NB4 (cell line): ENCODE measurements around the gene PEX11B.

Experiments used
- POLR2A ChIP-seq: IDR thresholded peaks from 2 replicates; pipeline ENCODE4 v1.6.1; 2011; ENCODE audit warnings: mild to moderate bottlenecking; ENCODE audit not compliant: insufficient read length; ENCODE audit errors: extremely low read depth
- TF ChIP-seq, protein P1 (sequence below): IDR thresholded peaks from one replicate; pipeline ENCODE4 v1.5.1; 2012; ENCODE audit warnings: low read depth, low read length

DNA sequence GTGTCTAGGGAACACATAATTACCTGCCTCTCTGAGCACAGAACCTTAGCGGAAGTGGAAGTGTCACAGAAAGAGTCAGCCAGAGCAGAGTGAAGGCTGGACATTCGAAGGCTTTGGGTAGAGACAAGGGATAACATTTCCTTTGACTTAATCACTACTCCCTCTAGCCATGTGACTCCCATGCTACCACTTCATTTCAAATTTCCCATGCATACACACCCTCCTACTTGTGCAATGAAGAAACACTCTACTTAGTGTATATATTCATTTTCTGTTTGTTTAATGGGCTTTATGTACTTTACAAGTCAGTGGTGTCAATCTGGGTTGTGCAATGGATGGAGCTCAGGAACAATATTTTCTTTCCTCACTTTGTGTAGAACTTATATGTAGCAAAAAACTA, 39.8 kb downstream of the PEX11B start:
- TF ChIP-seq, protein P1, sequence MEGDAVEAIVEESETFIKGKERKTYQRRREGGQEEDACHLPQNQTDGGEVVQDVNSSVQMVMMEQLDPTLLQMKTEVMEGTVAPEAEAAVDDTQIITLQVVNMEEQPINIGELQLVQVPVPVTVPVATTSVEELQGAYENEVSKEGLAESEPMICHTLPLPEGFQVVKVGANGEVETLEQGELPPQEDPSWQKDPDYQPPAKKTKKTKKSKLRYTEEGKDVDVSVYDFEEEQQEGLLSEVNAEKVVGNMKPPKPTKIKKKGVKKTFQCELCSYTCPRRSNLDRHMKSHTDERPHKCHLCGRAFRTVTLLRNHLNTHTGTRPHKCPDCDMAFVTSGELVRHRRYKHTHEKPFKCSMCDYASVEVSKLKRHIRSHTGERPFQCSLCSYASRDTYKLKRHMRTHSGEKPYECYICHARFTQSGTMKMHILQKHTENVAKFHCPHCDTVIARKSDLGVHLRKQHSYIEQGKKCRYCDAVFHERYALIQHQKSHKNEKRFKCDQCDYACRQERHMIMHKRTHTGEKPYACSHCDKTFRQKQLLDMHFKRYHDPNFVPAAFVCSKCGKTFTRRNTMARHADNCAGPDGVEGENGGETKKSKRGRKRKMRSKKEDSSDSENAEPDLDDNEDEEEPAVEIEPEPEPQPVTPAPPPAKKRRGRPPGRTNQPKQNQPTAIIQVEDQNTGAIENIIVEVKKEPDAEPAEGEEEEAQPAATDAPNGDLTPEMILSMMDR: no peak
- no peak for TF ChIP-seq POLR2A
